ENCODE results near the gene CLIC1. TPM values are rescaled to one million over a fixed set of nuclear protein-coding genes. Genes with fewer than 3 reads are reported as not detected.

The CLIC1 gene
- total and polyA plus RNA-seq, 2 experiments from 2014 or later: 576 to 784 TPM

- 97 to 98% methylated on average over 9 of the region's 9 CpGs for WGBS, 2 experiments (ENCODE audit: low coverage in 1 of 2, low lambda C conversion rate in 2 of 2, missing lambda C conversion rate in 2 of 2)
- no peaks in the 10 kb centered on the region for H3K9me2 ChIP-seq (ENCODE audit: insufficient read depth)
- H3K27me3 ChIP-seq (replicated peaks; ENCODE audit: insufficient read depth): no peaks in the 10 kb centered on the region
- H2AFZ ChIP-seq: no peak overlapping the region
- no peak overlapping the region for H3K27ac ChIP-seq
- H3K79me2 ChIP-seq (ENCODE audit: insufficient read depth): no peaks in the 10 kb centered on the region
- no peaks in the 10 kb centered on the region for H3K4me1 ChIP-seq (ENCODE audit: insufficient read depth)
- DNase-seq: no peak
- H3F3A ChIP-seq (ENCODE audit: insufficient read depth): no peaks in the 10 kb centered on the region
- H3K9me3 ChIP-seq (ENCODE audit: low read depth): no peaks in the 10 kb centered on the region
- in situ Hi-C loops (cut with MboI): no loop called here
- no peak overlapping the region for H3K9ac ChIP-seq
- H3K4me3 ChIP-seq: no peak overlapping the region
- H4K20me1 ChIP-seq (ENCODE audit: insufficient read depth): no peaks in the 10 kb centered on the region
- TF ChIP-seq EZH2 (IDR thresholded peaks at IDR 0.05; ENCODE audit: insufficient read depth, poor library complexity, severe bottlenecking) (no peak), EZH2phosphoT487 (IDR thresholded peaks at IDR 0.05; ENCODE audit: insufficient read depth, low read depth) (no peak)
- H3K4me2 ChIP-seq (ENCODE audit: unreplicated experiment): no peak overlapping the region
- H3K36me3 ChIP-seq (ENCODE audit: low read depth): peaks cover 16% of the 10 kb centered on the region; the same call in 1 of the 2 replicates
These were observed 43.4 kb downstream of the CLIC1 start for GRCh38 chr6:31692886-31693285.

GRCh38 chr6:31692353-31692752 is 44.0 kb downstream of the CLIC1 start:
- no peaks in the 10 kb centered on the region for H4K20me1 ChIP-seq (ENCODE audit: insufficient read depth)
- H3K27ac ChIP-seq: no peak overlapping the region
- no peak for TF ChIP-seq EZH2phosphoT487 (IDR thresholded peaks at IDR 0.05; ENCODE audit: insufficient read depth, low read depth)
- no peak for TF ChIP-seq EZH2 (IDR thresholded peaks at IDR 0.05; ENCODE audit: insufficient read depth, poor library complexity, severe bottlenecking)
- DNase-seq: no peak
- H3F3A ChIP-seq (ENCODE audit: insufficient read depth): no peaks in the 10 kb centered on the region
- in situ Hi-C loops (cut with MboI): no loop called here
- no peaks in the 10 kb centered on the region for H3K9me2 ChIP-seq (ENCODE audit: insufficient read depth)
- H3K4me2 ChIP-seq (ENCODE audit: unreplicated experiment): no peak overlapping the region
- no peaks in the 10 kb centered on the region for H3K9me3 ChIP-seq (ENCODE audit: low read depth)
- H3K36me3 ChIP-seq (ENCODE audit: low read depth): peaks cover 16% of the 10 kb centered on the region; the same call in 1 of the 2 replicates
- H3K4me1 ChIP-seq (ENCODE audit: insufficient read depth): no peaks in the 10 kb centered on the region
- H3K4me3 ChIP-seq: no peak overlapping the region
- 97 to 98% methylated on average over 4 of the region's 4 CpGs for WGBS, 2 experiments (ENCODE audit: low coverage in 1 of 2, low lambda C conversion rate in 2 of 2, missing lambda C conversion rate in 2 of 2)
- no peaks in the 10 kb centered on the region for H3K79me2 ChIP-seq (ENCODE audit: insufficient read depth)
- H2AFZ ChIP-seq: no peak overlapping the region
- H3K9ac ChIP-seq: no peak overlapping the region
- no peaks in the 10 kb centered on the region for H3K27me3 ChIP-seq (replicated peaks; ENCODE audit: insufficient read depth)

- peaks cover 16% of the 10 kb centered on the region; the same call in 1 of the 2 replicates for H3K36me3 ChIP-seq (ENCODE audit: low read depth)
These were observed 44.7 kb downstream of the CLIC1 start for GRCh38 chr6:31691564-31692108.

GRCh38 chr6:31691078-31691463 is 45.3 kb downstream of the CLIC1 start:
- H3K79me2 ChIP-seq (ENCODE audit: insufficient read depth): no peaks in the 10 kb centered on the region
- no peak overlapping the region for H2AFZ ChIP-seq
- H3K27me3 ChIP-seq (replicated peaks; ENCODE audit: insufficient read depth): no peaks in the 10 kb centered on the region
- in situ Hi-C loops (cut with MboI): no loop called here
- no peaks in the 10 kb centered on the region for H3K9me3 ChIP-seq (ENCODE audit: low read depth)
- TF ChIP-seq EZH2phosphoT487 (IDR thresholded peaks at IDR 0.05; ENCODE audit: insufficient read depth, low read depth) (no peak), EZH2 (IDR thresholded peaks at IDR 0.05; ENCODE audit: insufficient read depth, poor library complexity, severe bottlenecking) (no peak)
- peaks cover 16% of the 10 kb centered on the region; the same call in 1 of the 2 replicates for H3K36me3 ChIP-seq (ENCODE audit: low read depth)
- DNase-seq: no peak
- H3K9ac ChIP-seq: no peak overlapping the region
- no peak overlapping the region for H3K27ac ChIP-seq
- H3K4me2 ChIP-seq (ENCODE audit: unreplicated experiment): no peak overlapping the region
- WGBS, 2 experiments (ENCODE audit: low coverage in 1 of 2, low lambda C conversion rate in 2 of 2, missing lambda C conversion rate in 2 of 2): 77 to 82% methylated on average over 6 of the region's 6 CpGs
- H3K4me1 ChIP-seq (ENCODE audit: insufficient read depth): no peaks in the 10 kb centered on the region
- no peak overlapping the region for H3K4me3 ChIP-seq
- no peaks in the 10 kb centered on the region for H3K9me2 ChIP-seq (ENCODE audit: insufficient read depth)
- no peaks in the 10 kb centered on the region for H3F3A ChIP-seq (ENCODE audit: insufficient read depth)
- H4K20me1 ChIP-seq (ENCODE audit: insufficient read depth): no peaks in the 10 kb centered on the region

More at GRCh38 chr6:31691564-31692108, 44.7 kb downstream of the CLIC1 start:
- in situ Hi-C loops (cut with MboI): no loop called here
- Histone ChIP-seq H3K9ac (no peak overlapping the region), H3K9me2 (ENCODE audit: insufficient read depth) (no peaks in the 10 kb centered on the region), H3K4me2 (ENCODE audit: unreplicated experiment) (no peak overlapping the region), H3K9me3 (ENCODE audit: low read depth) (no peaks in the 10 kb centered on the region), H3K27me3 (replicated peaks; ENCODE audit: insufficient read depth) (no peaks in the 10 kb centered on the region), H3K79me2 (ENCODE audit: insufficient read depth) (no peaks in the 10 kb centered on the region), H3K4me1 (ENCODE audit: insufficient read depth) (no peaks in the 10 kb centered on the region), H4K20me1 (ENCODE audit: insufficient read depth) (no peaks in the 10 kb centered on the region), H2AFZ (no peak overlapping the region), H3K4me3 (no peak overlapping the region), H3K27ac (no peak overlapping the region), H3F3A (ENCODE audit: insufficient read depth) (no peaks in the 10 kb centered on the region)
- no peak for DNase-seq
- WGBS, 2 experiments (ENCODE audit: low coverage in 1 of 2, low lambda C conversion rate in 2 of 2, missing lambda C conversion rate in 2 of 2): 91 to 96% methylated on average over 10 to 12 of the region's 12 CpGs
- TF ChIP-seq EZH2 (IDR thresholded peaks at IDR 0.05; ENCODE audit: insufficient read depth, poor library complexity, severe bottlenecking) (no peak), EZH2phosphoT487 (IDR thresholded peaks at IDR 0.05; ENCODE audit: insufficient read depth, low read depth) (no peak)
